WTC11 (cell line): ENCODE results near the gene LACTBL1. TPM values are rescaled to one million over a fixed set of nuclear protein-coding genes. Genes with fewer than 3 reads are reported as not detected.
A peak's percentile ranks its signal among the peaks of the same experiment; 100 is the strongest.

ENCODE experiments used
- ATAC-seq: fragments of 200-7000 bp; cut with Tn5 transposase; 2 replicates; pipeline ENCODE4 v1.10.0; 2021; ENCODE audit warnings: mild to moderate bottlenecking, moderate library complexity
- CTCF ChIA-PET: fragments of 300-600 bp; sonication (Branson Sonifier 250); formaldehyde crosslinking; loops from one replicate; lab custom pipeline; 2021; ENCODE audit warnings: antibody characterized with exemption; lab: Charles Lee
- POLR2A ChIA-PET: fragments of 350-600 bp; sonication (Branson Sonifier 250); formaldehyde crosslinking; loops from one replicate; lab custom pipeline; 2021; ENCODE audit warnings: antibody characterized with exemption; lab: Charles Lee
- DNase-seq: peaks from one replicate; pipeline ENCODE4 v3.0.0; 2021; ENCODE audit warnings: low spot score
- H3K27ac Mint-ChIP-seq: 2 replicates; pipeline ENCODE4 v1.8.0; 2021; ENCODE audit warnings: mixed read lengths
- H3K27me3 Mint-ChIP-seq: 2 replicates; pipeline ENCODE4 v1.8.0; 2021; ENCODE audit warnings: low read depth, mild to moderate bottlenecking, moderate library complexity, mixed read lengths
- H3K36me3 Mint-ChIP-seq: 2 replicates; pipeline ENCODE4 v1.8.0; 2021; ENCODE audit warnings: mixed read lengths
- H3K4me1 Mint-ChIP-seq: 2 replicates; pipeline ENCODE4 v1.8.0; 2022; ENCODE audit warnings: mixed read lengths
- H3K4me3 Mint-ChIP-seq: 2 replicates; pipeline ENCODE4 v1.8.0; 2021; ENCODE audit warnings: mild to moderate bottlenecking, moderate library complexity, mixed read lengths
- H3K9me3 Mint-ChIP-seq: 2 replicates; pipeline ENCODE4 v1.8.0; 2021; ENCODE audit warnings: mixed read lengths
- ARID4B ChIP-seq: sonication (generic); formaldehyde crosslinking; IDR thresholded peaks from 2 replicates; pipeline ENCODE4 v1.8.0; 2023; ENCODE audit warnings: missing genetic modification reagents, mild to moderate bottlenecking, borderline replicate concordance
- EMX1 ChIP-seq: fragments of 250-450 bp; sonication (Bioruptor Pico); IDR thresholded peaks from 2 replicates; pipeline ENCODE4 v1.8.0; 2021; ENCODE audit warnings: mild to moderate bottlenecking
- FOXP4 ChIP-seq: sonication (generic); formaldehyde crosslinking; IDR thresholded peaks from 2 replicates; pipeline ENCODE4 v1.8.0; 2022; ENCODE audit warnings: mild to moderate bottlenecking, missing genetic modification reagents
- HMGA2 ChIP-seq: fragments of 250-450 bp; sonication (Bioruptor Pico); IDR thresholded peaks from 2 replicates; pipeline ENCODE4 v1.4.0; 2021; ENCODE audit warnings: mild to moderate bottlenecking, moderate library complexity
- JAZF1 ChIP-seq: fragments of 250-450 bp; sonication (Bioruptor Pico); IDR thresholded peaks from 2 replicates; pipeline ENCODE4 v1.9.0; 2021; ENCODE audit warnings: moderate library complexity, mild to moderate bottlenecking, inconsistent platforms
- MLX ChIP-seq: sonication (generic); formaldehyde crosslinking; IDR thresholded peaks from 2 replicates; pipeline ENCODE4 v1.8.1; 2023; ENCODE audit warnings: mild to moderate bottlenecking, missing genetic modification reagents, moderate library complexity
- NFYB ChIP-seq: sonication (generic); formaldehyde crosslinking; conservative IDR thresholded peaks from 2 replicates; pipeline ENCODE4 v1.8.0; 2022; ENCODE audit warnings: low read depth, missing genetic modification reagents
- NR2C2 ChIP-seq: sonication (generic); formaldehyde crosslinking; IDR thresholded peaks from 2 replicates; pipeline ENCODE4 v1.8.0; 2022; ENCODE audit warnings: mild to moderate bottlenecking, missing genetic modification reagents
- OVOL2 ChIP-seq: fragments of 250-450 bp; sonication (Bioruptor Pico); IDR thresholded peaks from 2 replicates; pipeline ENCODE4 v1.9.0; 2021; ENCODE audit warnings: mild to moderate bottlenecking, borderline replicate concordance
- RORB ChIP-seq: fragments of 250-450 bp; sonication (Bioruptor Pico); IDR thresholded peaks from 2 replicates; pipeline ENCODE4 v1.9.0; 2021; ENCODE audit warnings: mild to moderate bottlenecking
- SMAD3 ChIP-seq: sonication (generic); formaldehyde crosslinking; IDR thresholded peaks from 2 replicates; pipeline ENCODE4 v1.8.0; 2022; ENCODE audit warnings: missing genetic modification reagents, mild to moderate bottlenecking, borderline replicate concordance
- SP1 ChIP-seq: sonication (generic); formaldehyde crosslinking; conservative IDR thresholded peaks from 2 replicates; pipeline ENCODE4 v1.8.1; 2022; ENCODE audit warnings: missing genetic modification reagents
- TCF7 ChIP-seq: sonication (generic); formaldehyde crosslinking; IDR thresholded peaks from 2 replicates; pipeline ENCODE4 v1.8.0; 2022; ENCODE audit warnings: mild to moderate bottlenecking, low read depth, missing genetic modification reagents, moderate library complexity
- ZBTB21 ChIP-seq: sonication (generic); formaldehyde crosslinking; IDR thresholded peaks from 2 replicates; pipeline ENCODE4 v1.8.1; 2023; ENCODE audit warnings: mild to moderate bottlenecking, missing genetic modification reagents, borderline replicate concordance
- ZNF121 ChIP-seq: sonication (generic); formaldehyde crosslinking; IDR thresholded peaks from 2 replicates; pipeline ENCODE4 v1.8.0; 2023; ENCODE audit warnings: missing genetic modification reagents
- ZNF138 ChIP-seq: sonication (generic); formaldehyde crosslinking; conservative IDR thresholded peaks from 2 replicates; pipeline ENCODE4 v1.8.1; 2022; ENCODE audit warnings: mild to moderate bottlenecking, moderate library complexity, missing genetic modification reagents
- ZNF219 ChIP-seq: sonication (generic); formaldehyde crosslinking; IDR thresholded peaks from 2 replicates; pipeline ENCODE4 v1.8.0; 2023; ENCODE audit warnings: missing genetic modification reagents, mild to moderate bottlenecking, borderline replicate concordance
- ZNF416 ChIP-seq: fragments of 250-450 bp; sonication (Bioruptor Pico); IDR thresholded peaks from 2 replicates; pipeline ENCODE4 v1.9.0; 2021; ENCODE audit warnings: mild to moderate bottlenecking, inconsistent platforms
- ZNF512 ChIP-seq: sonication (generic); formaldehyde crosslinking; IDR thresholded peaks from 2 replicates; pipeline ENCODE4 v1.8.1; 2022; ENCODE audit warnings: missing genetic modification reagents, borderline replicate concordance
- total RNA-seq: library from RNA; stranded (reverse); gene quantifications from 3 replicates; pipeline ENCODE4 v1.2.3, GENCODE V29; 2021

The LACTBL1 gene
- total RNA-seq, 1 experiment from 2014 or later = not detected

GRCh38 chr1:22975694-22976093, 3.0 kb upstream of the LACTBL1 start (continued):
- TF ChIP-seq HMGA2 (CRISPR knock-in tag) = no peak
- TF ChIP-seq ZNF138 (CRISPR knock-in tag) = no peak
- no peak for TF ChIP-seq RORB (CRISPR knock-in tag)
- no peak for TF ChIP-seq ZNF219 (CRISPR knock-in tag)
- no peak for TF ChIP-seq ZBTB21 (CRISPR knock-in tag)
- TF ChIP-seq EMX1 = no peak
- TF ChIP-seq NR2C2 (CRISPR knock-in tag) = no peak
- TF ChIP-seq ZNF121 (CRISPR knock-in tag) = no peak
- TF ChIP-seq SMAD3 (CRISPR knock-in tag) = no peak
- TF ChIP-seq TCF7 (CRISPR knock-in tag) = no peak
- no peak for TF ChIP-seq MLX (CRISPR knock-in tag)
- TF ChIP-seq OVOL2 (CRISPR knock-in tag) = no peak
- TF ChIP-seq ZNF512 (CRISPR knock-in tag) = no peak

- H3K4me1 Mint-ChIP-seq = peaks cover 17% of the 10 kb centered on the region
- no peak overlapping the region for H3K4me3 Mint-ChIP-seq
- peaks cover 17% of the 10 kb centered on the region for H3K27me3 Mint-ChIP-seq
- ATAC-seq (peak; percentile 15; the same call in 1 of the 2 replicates), DNase-seq (no peak)
- CTCF ChIA-PET = interaction anchor here (0.6 to 3.2 kb wide), 7 partner anchors 8 to 432 kb away, joined by 3 to 13 read pairs (median 4); partner anchors contain the start of gene HTR1D
- no peak overlapping the region for H3K27ac Mint-ChIP-seq
- TF ChIP-seq ZNF512 (CRISPR knock-in tag) = no peak
- no peak for TF ChIP-seq JAZF1 (CRISPR knock-in tag)
- TF ChIP-seq FOXP4 (CRISPR knock-in tag) = no peak
- no peak for TF ChIP-seq ARID4B
- no peak for TF ChIP-seq NFYB (CRISPR knock-in tag)
- TF ChIP-seq ZNF138 (CRISPR knock-in tag) = no peak
- no peak for TF ChIP-seq SP1 (CRISPR knock-in tag)
- TF ChIP-seq ZNF416 = no peak
- POLR2A ChIA-PET = interaction anchor here (0.5 kb wide), 1 partner anchor 105 kb away, joined by 3 read pairs; no protein-coding TSS in a partner anchor
- H3K36me3 Mint-ChIP-seq = no peaks in the 10 kb centered on the region
- peaks cover 4% of the 10 kb centered on the region for H3K9me3 Mint-ChIP-seq
Observed at GRCh38 chr1:22971611-22972405, 858 bp downstream of the LACTBL1 start.
